Vagina (tissue), 2 donors: ENCODE data around the gene LDB1. TPM values are rescaled to one million over a fixed set of nuclear protein-coding genes. Genes with fewer than 3 reads are reported as not detected.

Experiments
- DNase-seq, 2 donors: peaks; one replicate each; pipeline ENCODE4 v3.0.0-alpha.2; 2017; ENCODE audit errors: extremely low spot score in 2 of 2
- H3K27ac ChIP-seq: fragments of 200-600 bp; sonication (generic); one replicate; pipeline ENCODE4 v1.5.1; 2019
- H3K27me3 ChIP-seq: fragments of 200-600 bp; sonication (generic); one replicate; pipeline ENCODE4 v1.5.1; 2019
- H3K36me3 ChIP-seq, 2 donors: fragments of 200-600 bp; sonication (generic); one replicate each; pipeline ENCODE4 v1.5.1; 2017 to 2019
- H3K4me1 ChIP-seq: fragments of 200-600 bp; sonication (generic); one replicate; pipeline ENCODE4 v1.5.1; 2019
- H3K4me3 ChIP-seq, 2 donors: fragments of 200-600 bp; sonication (generic); 1 replicate in 1 of 2; 2 replicates in 1 of 2; pipeline ENCODE4 v1.5.1; 2016 to 2019
- H3K9me3 ChIP-seq: fragments of 200-600 bp; sonication (generic); one replicate; pipeline ENCODE4 v1.5.1; 2019
- POLR2A ChIP-seq, 2 donors: fragments of 450-650 bp; IDR thresholded peaks; one replicate each; pipeline ENCODE4 v1.6.1; 2017; ENCODE audit warnings: antibody characterized with exemption in 2 of 2, mild to moderate bottlenecking in 2 of 2, moderate library complexity in 2 of 2
- POLR2AphosphoS5 ChIP-seq, 2 donors: sonication (generic); formaldehyde crosslinking; IDR thresholded peaks; one replicate each; pipeline ENCODE4 v1.9.0; 2017; ENCODE audit warnings: antibody characterized with exemption in 2 of 2, mild to moderate bottlenecking in 2 of 2, low read depth in 1 of 2; ENCODE audit not compliant: insufficient read depth in 1 of 2
- intact Hi-C: fragments of 100-400 bp; cut with DNase I; formaldehyde crosslinking; loops from one replicate; pipeline ENCODE4 v1.15.1; 2023
- total RNA-seq: library from RNA; depleted of rRNA; stranded (reverse); fragments of >200 nt; gene quantifications from one replicate; pipeline ENCODE4 v1.2.3, GENCODE V29; 2016
- TF ChIP-seq, protein P1 (sequence below), 3 experiments: fragments of 450-650 bp in 2 of 3; fragments of 200-600 bp in 1 of 3; sonication (generic) in 1 of 3; IDR thresholded peaks; one replicate each; pipeline ENCODE4 v1.5.1; 2017 to 2019; ENCODE audit warnings: antibody characterized with exemption in 3 of 3, mild to moderate bottlenecking in 2 of 3, moderate library complexity in 2 of 3

LDB1 gene, protein sequence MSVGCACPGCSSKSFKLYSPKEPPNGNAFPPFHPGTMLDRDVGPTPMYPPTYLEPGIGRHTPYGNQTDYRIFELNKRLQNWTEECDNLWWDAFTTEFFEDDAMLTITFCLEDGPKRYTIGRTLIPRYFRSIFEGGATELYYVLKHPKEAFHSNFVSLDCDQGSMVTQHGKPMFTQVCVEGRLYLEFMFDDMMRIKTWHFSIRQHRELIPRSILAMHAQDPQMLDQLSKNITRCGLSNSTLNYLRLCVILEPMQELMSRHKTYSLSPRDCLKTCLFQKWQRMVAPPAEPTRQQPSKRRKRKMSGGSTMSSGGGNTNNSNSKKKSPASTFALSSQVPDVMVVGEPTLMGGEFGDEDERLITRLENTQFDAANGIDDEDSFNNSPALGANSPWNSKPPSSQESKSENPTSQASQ
- total RNA-seq: 62.6 TPM

DNA sequence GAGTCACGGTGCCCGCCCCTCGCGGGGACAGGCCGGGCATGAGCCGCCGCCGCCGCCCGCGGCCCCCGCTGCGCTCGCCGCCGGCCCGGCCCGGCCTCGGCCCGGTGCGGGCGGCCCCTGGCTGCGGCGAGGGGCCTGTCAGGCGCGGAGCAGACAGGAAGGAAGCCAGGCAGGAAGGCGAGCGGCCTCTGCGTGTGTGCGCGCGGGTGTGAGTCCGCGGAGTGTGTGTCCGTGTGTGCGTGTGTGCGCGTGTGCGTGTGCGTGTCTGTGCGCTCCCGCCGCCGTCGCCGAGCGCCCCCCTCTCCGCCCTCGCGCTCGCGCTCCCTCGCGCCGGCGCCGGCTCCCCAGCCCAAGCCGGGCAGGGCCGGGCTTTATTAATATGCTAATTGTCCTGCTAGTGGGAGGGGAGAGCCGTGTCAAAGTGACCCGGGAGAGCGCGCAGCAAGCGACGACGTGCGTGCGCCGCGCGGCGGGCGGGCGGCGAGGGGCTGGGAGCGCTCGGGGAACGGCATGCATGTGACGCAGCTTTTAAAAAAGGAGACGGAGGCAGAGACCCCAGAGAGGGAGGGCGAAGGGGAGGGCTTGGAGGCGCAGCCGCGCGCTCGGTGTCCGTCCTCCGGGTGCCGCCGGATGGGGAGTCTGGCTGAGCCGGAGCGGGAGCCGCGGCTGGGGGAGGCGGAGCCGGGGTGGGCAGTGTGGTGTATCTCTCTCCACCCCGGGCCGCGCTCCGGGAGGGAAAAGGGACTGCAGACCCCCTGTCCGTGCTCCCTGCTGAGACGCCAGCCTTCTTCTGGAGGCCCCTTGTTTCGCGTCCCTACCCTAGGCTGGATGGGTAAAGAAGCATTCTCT lies at the start of gene LDB1:
LDB1 (minus strand) TSS at position 227 of the 849 bp plus-strand sequence. CDS start 258 bp downstream, outside the sequence.
- peaks cover 61% of the 10 kb centered on the region for H3K4me1 ChIP-seq
- H3K4me3 ChIP-seq: peak within 1 kb of the TSS; percentile 64 to 69
- TF ChIP-seq POLR2A (IDR thresholded peaks at IDR 0.05) (peak; percentile 80 to 88), POLR2AphosphoS5 (IDR thresholded peaks at IDR 0.05; ENCODE audit: insufficient read depth in 1 of 2, low read depth in 1 of 2) (peak in 1 of 2 donors; percentile 96)
- TF ChIP-seq, protein P1, sequence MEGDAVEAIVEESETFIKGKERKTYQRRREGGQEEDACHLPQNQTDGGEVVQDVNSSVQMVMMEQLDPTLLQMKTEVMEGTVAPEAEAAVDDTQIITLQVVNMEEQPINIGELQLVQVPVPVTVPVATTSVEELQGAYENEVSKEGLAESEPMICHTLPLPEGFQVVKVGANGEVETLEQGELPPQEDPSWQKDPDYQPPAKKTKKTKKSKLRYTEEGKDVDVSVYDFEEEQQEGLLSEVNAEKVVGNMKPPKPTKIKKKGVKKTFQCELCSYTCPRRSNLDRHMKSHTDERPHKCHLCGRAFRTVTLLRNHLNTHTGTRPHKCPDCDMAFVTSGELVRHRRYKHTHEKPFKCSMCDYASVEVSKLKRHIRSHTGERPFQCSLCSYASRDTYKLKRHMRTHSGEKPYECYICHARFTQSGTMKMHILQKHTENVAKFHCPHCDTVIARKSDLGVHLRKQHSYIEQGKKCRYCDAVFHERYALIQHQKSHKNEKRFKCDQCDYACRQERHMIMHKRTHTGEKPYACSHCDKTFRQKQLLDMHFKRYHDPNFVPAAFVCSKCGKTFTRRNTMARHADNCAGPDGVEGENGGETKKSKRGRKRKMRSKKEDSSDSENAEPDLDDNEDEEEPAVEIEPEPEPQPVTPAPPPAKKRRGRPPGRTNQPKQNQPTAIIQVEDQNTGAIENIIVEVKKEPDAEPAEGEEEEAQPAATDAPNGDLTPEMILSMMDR (IDR thresholded peaks at IDR 0.05): no peak
- peak within 1 kb of the TSS; percentile 99 for H3K27ac ChIP-seq
- no peak for DNase-seq
- H3K9me3 ChIP-seq: no peaks in the 10 kb centered on the region
- no peaks in the 10 kb centered on the region for H3K27me3 ChIP-seq
- no peaks in the 10 kb centered on the region for H3K36me3 ChIP-seq
- intact Hi-C loops: no loop called here

DNA sequence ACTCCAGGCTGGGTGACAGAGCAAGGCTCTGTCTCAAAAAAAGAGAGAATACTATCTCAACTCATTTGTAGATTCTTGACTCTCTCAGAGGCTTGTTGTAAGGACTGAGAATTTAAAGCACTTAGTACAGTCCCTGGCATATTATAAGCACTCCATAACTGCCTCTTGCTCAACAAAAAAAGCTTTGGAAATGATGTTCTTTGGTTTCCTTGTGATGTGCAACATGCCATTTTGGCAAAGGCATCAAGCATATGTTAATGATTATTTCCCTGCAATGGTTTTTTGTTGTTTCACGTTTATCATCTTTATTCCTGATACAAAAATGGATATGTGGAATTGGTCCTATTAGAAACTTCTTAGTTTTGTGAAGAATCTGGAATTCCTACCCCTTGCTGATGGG lies 47.7 kb upstream of the LDB1 start:
- no peak for DNase-seq
- Histone ChIP-seq H3K27me3 (no peaks in the 10 kb centered on the region), H3K9me3 (no peaks in the 10 kb centered on the region), H3K36me3 (peaks cover 0 to 6% of the 10 kb centered on the region in 2 donors), H3K27ac (no peak overlapping the region), H3K4me1 (peaks cover 13% of the 10 kb centered on the region), H3K4me3 (no peak overlapping the region)
- TF ChIP-seq, protein P1 (IDR thresholded peaks at IDR 0.05): no peak
- TF ChIP-seq POLR2AphosphoS5 (IDR thresholded peaks at IDR 0.05; ENCODE audit: insufficient read depth in 1 of 2, low read depth in 1 of 2): no peak
- no peak for TF ChIP-seq POLR2A (IDR thresholded peaks at IDR 0.05)
- intact Hi-C loops: loop anchor here (10.0 kb wide), 1 partner anchor 57 kb away; the partner anchor contains the start of gene ELOVL3

DNA sequence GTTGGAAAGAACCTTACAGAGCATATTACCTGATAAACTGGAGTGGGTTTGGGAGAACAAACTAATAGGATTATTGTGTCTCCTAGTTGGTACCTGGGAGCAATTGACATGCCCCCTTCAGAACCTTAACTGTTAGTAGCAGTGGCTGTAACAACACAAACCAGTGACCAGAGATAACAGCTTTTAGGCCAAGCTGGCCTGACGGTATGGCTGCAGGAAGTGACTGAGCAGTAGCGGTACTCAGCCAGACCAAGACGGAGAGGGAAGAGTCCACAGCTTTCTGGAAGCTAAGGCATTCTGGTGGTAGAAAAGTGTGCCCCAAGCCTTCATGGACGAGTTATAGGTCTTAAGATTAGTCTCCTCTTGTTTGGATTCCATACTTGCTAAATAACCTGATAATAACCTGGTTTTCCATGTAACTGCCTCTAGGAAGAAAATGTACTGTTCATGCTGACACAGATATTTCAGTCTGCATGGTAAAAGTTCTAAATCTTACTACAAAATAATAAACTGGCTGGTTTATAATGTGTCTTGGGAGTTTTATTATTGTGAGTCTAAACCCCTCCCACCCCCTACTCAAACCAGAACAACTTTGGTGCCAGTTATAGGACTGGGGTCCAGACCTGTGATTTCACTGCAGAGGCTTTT lies 43.3 kb upstream of the LDB1 start:
- intact Hi-C loops: loop anchor here (10.0 kb wide), 1 partner anchor 61 kb away; the partner anchor contains the start of gene ELOVL3
- Histone ChIP-seq H3K4me3 (no peak overlapping the region), H3K27ac (no peak overlapping the region), H3K36me3 (peaks cover 20 to 50% of the 10 kb centered on the region in 2 donors), H3K9me3 (no peaks in the 10 kb centered on the region), H3K4me1 (no peaks in the 10 kb centered on the region), H3K27me3 (no peaks in the 10 kb centered on the region)
- TF ChIP-seq POLR2AphosphoS5 (IDR thresholded peaks at IDR 0.05; ENCODE audit: insufficient read depth in 1 of 2, low read depth in 1 of 2): no peak
- no peak for DNase-seq

DNA sequence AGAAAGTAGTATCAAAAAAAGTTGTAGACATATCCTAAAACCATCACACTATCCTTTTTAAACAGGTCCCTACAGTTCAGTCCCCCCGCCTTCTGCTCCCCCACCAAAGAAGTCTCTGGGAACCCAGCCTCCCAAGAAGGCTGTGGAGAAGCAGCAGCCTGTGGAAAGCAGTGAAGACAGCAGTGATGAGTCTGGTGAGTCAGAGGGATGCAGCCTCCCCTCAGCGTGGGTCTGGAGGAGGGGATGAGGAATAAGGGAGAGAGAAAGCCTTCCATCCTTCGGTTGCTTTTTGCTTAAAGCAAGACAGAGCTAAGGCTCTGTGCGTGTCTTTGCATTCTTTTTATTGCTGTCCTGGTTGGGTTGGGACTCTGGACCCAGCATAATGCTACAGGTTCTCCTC lies 39.7 kb upstream of the LDB1 start:
- H3K4me1 ChIP-seq: peaks cover 4% of the 10 kb centered on the region
- no peak for DNase-seq
- no peak overlapping the region for H3K4me3 ChIP-seq
- no peaks in the 10 kb centered on the region for H3K9me3 ChIP-seq
- peaks cover 20 to 68% of the 10 kb centered on the region in 2 donors for H3K36me3 ChIP-seq
- no peak overlapping the region for H3K27ac ChIP-seq
- H3K27me3 ChIP-seq: no peaks in the 10 kb centered on the region
- TF ChIP-seq, protein P1 (IDR thresholded peaks at IDR 0.05): no peak
- TF ChIP-seq POLR2A (IDR thresholded peaks at IDR 0.05) (no peak), POLR2AphosphoS5 (IDR thresholded peaks at IDR 0.05; ENCODE audit: insufficient read depth in 1 of 2, low read depth in 1 of 2) (no peak)
- intact Hi-C loops: loop anchor here (10.0 kb wide), 1 partner anchor 65 kb away; the partner anchor contains the start of gene ELOVL3

DNA sequence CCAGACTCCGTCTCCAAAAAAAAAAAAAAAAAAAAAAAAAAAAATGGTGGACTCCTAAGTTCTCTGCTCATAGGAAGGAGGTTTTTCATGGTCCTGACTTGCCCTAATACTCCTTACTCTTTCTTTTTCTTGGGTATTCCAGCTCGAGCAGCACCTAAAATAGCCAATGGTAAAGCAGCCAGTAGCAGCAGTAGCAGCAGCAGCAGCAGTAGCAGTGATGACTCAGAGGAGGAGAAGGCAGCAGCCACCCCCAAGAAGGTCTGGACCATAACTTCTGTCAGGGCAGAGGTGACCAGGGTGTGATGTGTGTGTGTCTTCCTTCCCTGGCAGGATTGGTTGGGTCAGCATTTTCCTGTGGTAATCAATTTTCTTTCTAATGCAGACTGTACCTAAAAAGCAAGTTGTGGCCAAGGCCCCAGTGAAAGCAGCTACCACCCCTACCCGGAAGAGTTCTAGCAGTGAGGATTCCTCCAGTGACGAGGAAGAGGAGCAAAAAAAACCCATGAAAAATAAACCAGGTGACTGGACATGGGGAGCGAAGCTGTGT lies 39.0 kb upstream of the LDB1 start:
- H3K4me1 ChIP-seq: peaks cover 10% of the 10 kb centered on the region
- H3K27me3 ChIP-seq: no peaks in the 10 kb centered on the region
- TF ChIP-seq, protein P1 (IDR thresholded peaks at IDR 0.05): no peak
- TF ChIP-seq POLR2A (IDR thresholded peaks at IDR 0.05) (no peak), POLR2AphosphoS5 (IDR thresholded peaks at IDR 0.05; ENCODE audit: insufficient read depth in 1 of 2, low read depth in 1 of 2) (no peak)
- peaks cover 20 to 68% of the 10 kb centered on the region in 2 donors for H3K36me3 ChIP-seq
- no peak for DNase-seq
- H3K9me3 ChIP-seq: no peaks in the 10 kb centered on the region
- H3K4me3 ChIP-seq: no peak overlapping the region
- intact Hi-C loops: no loop called here
- no peak overlapping the region for H3K27ac ChIP-seq
